Measurements from ENCODE around the gene FBH1. TPM values are rescaled to one million over a fixed set of nuclear protein-coding genes. Genes with fewer than 3 reads are reported as not detected.

FBH1 gene
- total and polyA plus RNA-seq, 2 donors from 2014 or later: 70.7 to 76.5 TPM

DNA sequence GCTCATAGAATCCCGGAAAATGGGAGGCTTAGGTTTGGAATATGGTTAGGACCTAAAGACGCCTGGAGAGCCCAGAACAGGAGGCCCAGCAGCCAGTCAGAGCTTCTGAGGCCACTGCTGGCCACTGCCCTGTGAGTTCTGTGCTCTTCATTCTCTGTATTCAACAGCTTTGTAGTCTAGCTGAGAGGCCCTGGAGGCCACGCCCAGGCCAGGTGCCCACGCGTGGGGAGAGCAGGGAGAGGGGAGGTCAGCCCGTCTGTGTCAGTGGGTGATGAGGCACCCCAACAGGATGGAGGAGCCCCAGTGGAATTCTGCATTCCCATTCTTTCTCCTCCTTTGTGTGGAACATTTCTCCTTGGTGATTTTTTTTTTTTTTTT, 58.2 kb downstream of the FBH1 start:
- no peak overlapping the region for H3K9ac ChIP-seq (ENCODE audit: low read length in 3 of 3)
- H3K27me3 ChIP-seq (ENCODE audit: control insufficient read depth, insufficient read depth, low read length): no peaks in the 10 kb centered on the region
- H3K9me3 ChIP-seq (ENCODE audit: control insufficient read depth in 2 of 3, insufficient read depth in 1 of 3, low read length in 3 of 3): no peaks in the 10 kb centered on the region
- H3K27ac ChIP-seq (ENCODE audit: low read depth in 2 of 2, low read length in 2 of 2): no peak overlapping the region
- H3K4me1 ChIP-seq (ENCODE audit: control insufficient read depth in 2 of 3, insufficient read depth in 2 of 3, low read depth in 1 of 3, low read length in 3 of 3): peaks cover 3 to 16% (median 15%) of the 10 kb centered on the region in 3 donors
- intact Hi-C loops (cut with DNase I): no loop called here
- no peak overlapping the region for H3K4me3 ChIP-seq (ENCODE audit: low read length in 3 of 3)
- DNase-seq (peak in 1 of 5 donors; percentile 37), FAIRE-seq (no peak)
- TF ChIP-seq, protein P1, sequence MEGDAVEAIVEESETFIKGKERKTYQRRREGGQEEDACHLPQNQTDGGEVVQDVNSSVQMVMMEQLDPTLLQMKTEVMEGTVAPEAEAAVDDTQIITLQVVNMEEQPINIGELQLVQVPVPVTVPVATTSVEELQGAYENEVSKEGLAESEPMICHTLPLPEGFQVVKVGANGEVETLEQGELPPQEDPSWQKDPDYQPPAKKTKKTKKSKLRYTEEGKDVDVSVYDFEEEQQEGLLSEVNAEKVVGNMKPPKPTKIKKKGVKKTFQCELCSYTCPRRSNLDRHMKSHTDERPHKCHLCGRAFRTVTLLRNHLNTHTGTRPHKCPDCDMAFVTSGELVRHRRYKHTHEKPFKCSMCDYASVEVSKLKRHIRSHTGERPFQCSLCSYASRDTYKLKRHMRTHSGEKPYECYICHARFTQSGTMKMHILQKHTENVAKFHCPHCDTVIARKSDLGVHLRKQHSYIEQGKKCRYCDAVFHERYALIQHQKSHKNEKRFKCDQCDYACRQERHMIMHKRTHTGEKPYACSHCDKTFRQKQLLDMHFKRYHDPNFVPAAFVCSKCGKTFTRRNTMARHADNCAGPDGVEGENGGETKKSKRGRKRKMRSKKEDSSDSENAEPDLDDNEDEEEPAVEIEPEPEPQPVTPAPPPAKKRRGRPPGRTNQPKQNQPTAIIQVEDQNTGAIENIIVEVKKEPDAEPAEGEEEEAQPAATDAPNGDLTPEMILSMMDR (IDR thresholded peaks at IDR 0.05; ENCODE audit: borderline replicate concordance, extremely low read depth, insufficient read depth): no peak
- no peaks in the 10 kb centered on the region for H3K36me3 ChIP-seq (ENCODE audit: control insufficient read depth in 2 of 3, insufficient read depth in 3 of 3, low read length in 3 of 3)

- TF ChIP-seq, protein P1 (IDR thresholded peaks at IDR 0.05; ENCODE audit: borderline replicate concordance, extremely low read depth, insufficient read depth): peak; percentile 50
- DNase-seq (peak in 4 of 5 donors; percentile 58 to 77 (median 65)), FAIRE-seq (no peak)
- Histone ChIP-seq H3K4me1 (ENCODE audit: control insufficient read depth in 2 of 3, insufficient read depth in 2 of 3, low read depth in 1 of 3, low read length in 3 of 3) (peaks cover 3 to 12% (median 8%) of the 10 kb centered on the region in 3 donors), H3K9me3 (ENCODE audit: control insufficient read depth in 2 of 3, insufficient read depth in 1 of 3, low read length in 3 of 3) (no peaks in the 10 kb centered on the region), H3K36me3 (ENCODE audit: control insufficient read depth in 2 of 3, insufficient read depth in 3 of 3, low read length in 3 of 3) (no peaks in the 10 kb centered on the region), H3K9ac (ENCODE audit: low read length in 3 of 3) (no peak overlapping the region), H3K27me3 (ENCODE audit: control insufficient read depth, insufficient read depth, low read length) (no peaks in the 10 kb centered on the region), H3K4me3 (ENCODE audit: low read length in 3 of 3) (no peak overlapping the region), H3K27ac (ENCODE audit: low read depth in 2 of 2, low read length in 2 of 2) (no peak overlapping the region)
- intact Hi-C loops (cut with DNase I): no loop called here
These were observed 59.1 kb downstream of the FBH1 start for GRCh38 chr10:5949009-5949759.

DNA sequence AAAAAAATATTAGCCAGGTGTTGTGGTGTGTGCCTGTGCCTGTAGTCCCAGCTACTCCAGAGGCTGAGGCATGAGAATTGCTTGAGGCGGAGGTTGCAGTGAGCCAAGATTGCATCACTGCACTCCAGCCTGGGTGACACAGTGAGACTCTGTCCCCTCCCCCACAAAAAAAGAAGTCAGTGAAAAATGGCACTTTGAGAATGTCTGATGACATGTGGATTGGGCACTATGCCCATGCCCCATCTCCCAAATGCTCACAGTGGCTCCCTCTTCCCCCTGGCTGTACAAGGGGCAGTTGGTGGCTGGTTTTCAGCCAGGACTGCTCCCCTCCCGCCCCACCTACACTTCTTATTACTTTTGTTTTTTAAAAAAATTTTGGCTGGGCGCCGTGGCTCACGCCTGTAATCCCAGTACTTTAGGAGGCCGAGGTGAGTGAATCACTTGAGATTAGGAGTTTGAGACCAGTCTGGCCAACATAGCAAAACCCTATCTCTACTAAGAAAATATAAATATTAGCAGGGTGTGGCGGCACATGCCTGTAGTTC, 61.2 kb downstream of the FBH1 start:
- DNase-seq (no peak), FAIRE-seq (no peak)
- no peaks in the 10 kb centered on the region for H3K9me3 ChIP-seq (ENCODE audit: control insufficient read depth in 2 of 3, insufficient read depth in 1 of 3, low read length in 3 of 3)
- TF ChIP-seq, protein P1 (IDR thresholded peaks at IDR 0.05; ENCODE audit: borderline replicate concordance, extremely low read depth, insufficient read depth): no peak
- peaks cover 0 to 6% (median 2%) of the 10 kb centered on the region in 3 donors for H3K4me1 ChIP-seq (ENCODE audit: control insufficient read depth in 2 of 3, insufficient read depth in 2 of 3, low read depth in 1 of 3, low read length in 3 of 3)
- H3K4me3 ChIP-seq (ENCODE audit: low read length in 3 of 3): no peak overlapping the region
- H3K36me3 ChIP-seq (ENCODE audit: control insufficient read depth in 2 of 3, insufficient read depth in 3 of 3, low read length in 3 of 3): no peaks in the 10 kb centered on the region
- no peak overlapping the region for H3K27ac ChIP-seq (ENCODE audit: low read depth in 2 of 2, low read length in 2 of 2)
- no peaks in the 10 kb centered on the region for H3K27me3 ChIP-seq (ENCODE audit: control insufficient read depth, insufficient read depth, low read length)
- H3K9ac ChIP-seq (ENCODE audit: low read length in 3 of 3): no peak overlapping the region
- intact Hi-C loops (cut with DNase I): no loop called here
